Measurements from ENCODE around the gene MADCAM1. TPM values are rescaled to one million over a fixed set of nuclear protein-coding genes. Genes with fewer than 3 reads are reported as not detected.

MADCAM1 gene
- total RNA-seq, 2 donors from 2014 or later = 4.5 to 7.3 TPM

- no peaks in the 10 kb centered on the region for H3K27me3 ChIP-seq
- peaks cover 5% of the 10 kb centered on the region for H3K36me3 ChIP-seq
- no peaks in the 10 kb centered on the region for H3K9me3 ChIP-seq
- no peaks in the 10 kb centered on the region for H3K4me1 ChIP-seq
- no peak for DNase-seq
- no peak overlapping the region for H3K27ac ChIP-seq
- intact Hi-C loops (cut with DNase I) = no loop called here
- no peak for TF ChIP-seq CTCF (IDR thresholded peaks at IDR 0.05)
- no peak overlapping the region for H3K9ac ChIP-seq (ENCODE audit: low read depth in 2 of 2, low read length in 2 of 2)
- H3K4me3 ChIP-seq = no peak overlapping the region
Observed at GRCh38 chr19:541699-542098, 45.4 kb downstream of the MADCAM1 start.

GRCh38 chr19:542173-542866, 46.0 kb downstream of the MADCAM1 start:
- no peak for DNase-seq
- H3K27ac ChIP-seq = no peak overlapping the region

GRCh38 chr19:543910-544608, 47.8 kb downstream of the MADCAM1 start, which contains the start of gene GZMM:
Gene GZMM (plus strand): TSS chr19:544053. CDS start chr19:544072, 19 bp downstream.
- TF ChIP-seq CTCF (IDR thresholded peaks at IDR 0.05) = no peak
- Histone ChIP-seq H3K9ac (ENCODE audit: low read depth in 2 of 2, low read length in 2 of 2) (peak within 1 kb of the TSS in 1 of 2 donors; percentile 37), H3K4me1 (no peaks in the 10 kb centered on the region), H3K4me3 (no peak within 1 kb of the TSS), H3K27ac (no peak within 1 kb of the TSS), H3K9me3 (no peaks in the 10 kb centered on the region), H3K27me3 (no peaks in the 10 kb centered on the region), H3K36me3 (peaks cover 5% of the 10 kb centered on the region)
- DNase-seq = no peak
- intact Hi-C loops (cut with DNase I) = no loop called here

More at GRCh38 chr19:542173-542866, 46.0 kb downstream of the MADCAM1 start:
- Histone ChIP-seq H3K4me3 (no peak overlapping the region), H3K4me1 (no peaks in the 10 kb centered on the region), H3K9ac (ENCODE audit: low read depth in 2 of 2, low read length in 2 of 2) (no peak overlapping the region), H3K36me3 (peaks cover 5% of the 10 kb centered on the region), H3K27me3 (no peaks in the 10 kb centered on the region), H3K9me3 (no peaks in the 10 kb centered on the region)
- no peak for TF ChIP-seq CTCF (IDR thresholded peaks at IDR 0.05)
- intact Hi-C loops (cut with DNase I) = no loop called here

- no peaks in the 10 kb centered on the region for H3K9me3 ChIP-seq
- TF ChIP-seq CTCF (IDR thresholded peaks at IDR 0.05) = no peak
- no peak overlapping the region for H3K9ac ChIP-seq (ENCODE audit: low read depth in 2 of 2, low read length in 2 of 2)
- H3K4me3 ChIP-seq = no peak overlapping the region
- no peaks in the 10 kb centered on the region for H3K4me1 ChIP-seq
- H3K27ac ChIP-seq = no peak overlapping the region
- no peak for DNase-seq
- no peaks in the 10 kb centered on the region for H3K36me3 ChIP-seq
- H3K27me3 ChIP-seq = no peaks in the 10 kb centered on the region
- intact Hi-C loops (cut with DNase I) = no loop called here
Observed at GRCh38 chr19:547117-547516, 50.8 kb downstream of the MADCAM1 start.

GRCh38 chr19:547836-548720, 51.8 kb downstream of the MADCAM1 start:
- TF ChIP-seq CTCF (IDR thresholded peaks at IDR 0.05) = no peak
- intact Hi-C loops (cut with DNase I) = no loop called here
- DNase-seq = no peak
- H3K27me3 ChIP-seq = no peaks in the 10 kb centered on the region
- H3K4me3 ChIP-seq = no peak overlapping the region
- no peaks in the 10 kb centered on the region for H3K36me3 ChIP-seq
- H3K9me3 ChIP-seq = no peaks in the 10 kb centered on the region
- no peaks in the 10 kb centered on the region for H3K4me1 ChIP-seq
- H3K9ac ChIP-seq (ENCODE audit: low read depth in 2 of 2, low read length in 2 of 2) = no peak overlapping the region
- no peak overlapping the region for H3K27ac ChIP-seq

Measured in colonic mucosa (tissue), 4 donors.